Measurements from ENCODE around the gene C13orf46. TPM values are rescaled to one million over a fixed set of nuclear protein-coding genes. Genes with fewer than 3 reads are reported as not detected.

The C13orf46 gene
- total RNA-seq, 2 donors from 2014 or later = 0.24 to 0.44 TPM

- Histone ChIP-seq H3K4me1 (no peaks in the 10 kb centered on the region), H3K27ac (no peak overlapping the region), H3K27me3 (no peaks in the 10 kb centered on the region), H3K9me3 (no peaks in the 10 kb centered on the region), H3K4me3 (no peak overlapping the region), H3K9ac (ENCODE audit: low read depth in 2 of 2, low read length in 2 of 2) (no peak overlapping the region), H3K36me3 (no peaks in the 10 kb centered on the region)
- no peak for TF ChIP-seq CTCF (IDR thresholded peaks at IDR 0.05)
- intact Hi-C loops (cut with DNase I) = no loop called here
- no peak for DNase-seq
Measured at GRCh38 chr13:113935001-113935844, 38.7 kb downstream of the C13orf46 start.

GRCh38 chr13:113934576-113934975 is 39.3 kb downstream of the C13orf46 start:
- intact Hi-C loops (cut with DNase I) = no loop called here
- Histone ChIP-seq H3K9me3 (no peaks in the 10 kb centered on the region), H3K27me3 (no peaks in the 10 kb centered on the region), H3K36me3 (no peaks in the 10 kb centered on the region), H3K9ac (ENCODE audit: low read depth in 2 of 2, low read length in 2 of 2) (no peak overlapping the region), H3K27ac (no peak overlapping the region), H3K4me1 (no peaks in the 10 kb centered on the region), H3K4me3 (no peak overlapping the region)
- no peak for TF ChIP-seq CTCF (IDR thresholded peaks at IDR 0.05)
- DNase-seq = no peak

GRCh38 chr13:113933901-113934300 is 40.0 kb downstream of the C13orf46 start:
- H3K36me3 ChIP-seq = no peaks in the 10 kb centered on the region
- H3K27me3 ChIP-seq = no peaks in the 10 kb centered on the region
- DNase-seq = no peak
- no peak overlapping the region for H3K4me3 ChIP-seq
- H3K4me1 ChIP-seq = no peaks in the 10 kb centered on the region
- H3K27ac ChIP-seq = no peak overlapping the region
- intact Hi-C loops (cut with DNase I) = no loop called here
- TF ChIP-seq CTCF (IDR thresholded peaks at IDR 0.05) = no peak
- no peak overlapping the region for H3K9ac ChIP-seq (ENCODE audit: low read depth in 2 of 2, low read length in 2 of 2)
- no peaks in the 10 kb centered on the region for H3K9me3 ChIP-seq

- Histone ChIP-seq H3K36me3 (no peaks in the 10 kb centered on the region), H3K4me1 (no peaks in the 10 kb centered on the region), H3K27ac (no peak overlapping the region), H3K27me3 (no peaks in the 10 kb centered on the region), H3K9ac (ENCODE audit: low read depth in 2 of 2, low read length in 2 of 2) (no peak overlapping the region), H3K4me3 (no peak overlapping the region), H3K9me3 (no peaks in the 10 kb centered on the region)
- TF ChIP-seq CTCF (IDR thresholded peaks at IDR 0.05) = no peak
- DNase-seq = no peak
- intact Hi-C loops (cut with DNase I) = no loop called here
Measured at GRCh38 chr13:113931841-113932459, 41.9 kb downstream of the C13orf46 start.

GRCh38 chr13:113930671-113931637 is 42.9 kb downstream of the C13orf46 start:
- intact Hi-C loops (cut with DNase I) = no loop called here
- TF ChIP-seq CTCF (IDR thresholded peaks at IDR 0.05) = no peak
- Histone ChIP-seq H3K4me3 (no peak overlapping the region), H3K9me3 (no peaks in the 10 kb centered on the region), H3K27me3 (no peaks in the 10 kb centered on the region), H3K9ac (ENCODE audit: low read depth in 2 of 2, low read length in 2 of 2) (no peak overlapping the region), H3K27ac (no peak overlapping the region), H3K36me3 (no peaks in the 10 kb centered on the region), H3K4me1 (no peaks in the 10 kb centered on the region)
- no peak for DNase-seq

Data from colonic mucosa (tissue), 4 donors.